HG03521 (cell line): ENCODE measurements around the gene CXCL17.
"Not testable (repeated sequence)": the region's sequence is repeated elsewhere in the genome, so short reads cannot be mapped to it uniquely, and the experiment has no call there.

Experiments used
- ATAC-seq: cut with Tn5 transposase; IDR thresholded peaks from one replicate; pipeline ENCODE4 v1.9.1; 2021; ENCODE audit warnings: mild to moderate bottlenecking, moderate library complexity; ENCODE audit not compliant: unreplicated experiment

The CXCL17 gene, protein sequence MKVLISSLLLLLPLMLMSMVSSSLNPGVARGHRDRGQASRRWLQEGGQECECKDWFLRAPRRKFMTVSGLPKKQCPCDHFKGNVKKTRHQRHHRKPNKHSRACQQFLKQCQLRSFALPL

DNA sequence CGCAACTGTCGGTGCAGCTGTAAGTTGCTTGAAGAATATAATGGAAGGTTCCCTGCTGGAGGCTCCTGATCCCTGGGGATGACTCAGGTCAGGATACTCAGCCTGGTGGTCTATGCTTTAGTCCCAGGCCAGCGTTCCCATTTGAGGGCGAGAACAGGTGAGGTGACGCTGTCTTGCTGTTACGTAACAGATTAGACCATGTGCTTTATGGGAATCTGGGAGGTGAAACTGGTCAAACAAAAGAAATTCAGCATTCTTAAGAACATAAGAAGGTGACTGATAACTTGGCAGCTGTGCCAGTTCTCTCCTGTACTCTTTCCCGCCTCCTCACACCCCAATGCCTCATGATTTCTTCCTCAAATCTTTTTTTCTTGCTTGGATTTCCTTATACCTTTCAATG lies at the start of gene CXCL17:
Gene CXCL17 (minus strand): TSS at position 114 of the 400 bp plus-strand sequence. CDS start 114 bp downstream, outside the sequence.
- no peak for ATAC-seq

DNA sequence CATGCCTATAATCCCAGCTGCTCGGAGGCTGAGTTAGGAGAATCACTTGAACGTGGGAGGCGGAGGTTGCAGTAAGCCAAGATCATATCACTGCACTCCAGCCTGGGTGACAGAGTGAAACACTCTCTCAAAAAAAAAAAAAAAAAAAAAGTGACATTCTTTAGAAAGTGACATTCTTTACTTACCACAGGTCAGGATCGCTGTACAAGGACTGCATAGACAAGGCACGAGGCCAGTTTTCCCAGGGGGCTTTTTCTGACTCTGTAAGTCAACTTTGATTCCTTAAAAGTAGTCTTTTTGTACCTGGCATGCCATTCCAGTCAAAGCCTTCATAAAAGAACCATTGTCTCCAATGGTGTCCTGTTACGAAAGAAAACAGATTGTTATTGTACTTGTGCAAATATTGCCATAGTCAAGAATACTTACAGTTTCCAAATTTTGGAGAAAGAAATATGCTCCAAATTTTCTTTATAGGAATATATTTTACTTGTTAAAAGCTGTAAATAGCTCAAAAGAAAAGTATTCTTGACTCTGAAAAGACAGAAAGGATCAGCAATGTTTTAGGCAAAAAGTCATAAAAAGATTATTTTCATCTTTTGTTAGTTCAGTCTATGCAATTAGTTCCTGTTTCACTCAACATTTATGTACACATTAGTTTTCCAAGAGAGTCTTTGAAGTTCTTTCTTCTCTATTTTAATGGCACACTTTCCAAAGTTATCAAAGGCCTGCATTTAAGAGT lies 46.2 kb upstream of the CXCL17 start:
- ATAC-seq = no peak

DNA sequence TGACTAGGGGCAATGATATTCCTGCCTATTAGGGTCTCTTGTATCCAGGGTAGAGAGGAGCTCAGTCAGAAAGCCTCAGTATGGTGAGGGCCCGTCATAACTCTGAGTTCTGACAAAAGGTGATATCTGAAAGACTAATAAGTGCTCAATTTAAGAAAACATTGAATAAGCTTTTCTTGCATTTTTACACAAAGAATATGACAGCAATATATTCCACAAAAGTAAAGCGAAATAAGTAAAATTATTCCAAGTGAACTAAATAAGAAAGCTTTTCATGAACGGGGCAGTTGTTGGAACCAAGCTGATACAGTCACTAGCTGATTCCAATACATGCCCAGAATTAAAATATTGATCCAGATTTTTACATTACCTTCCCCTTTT lies 45.0 kb upstream of the CXCL17 start:
- no peak for ATAC-seq

DNA sequence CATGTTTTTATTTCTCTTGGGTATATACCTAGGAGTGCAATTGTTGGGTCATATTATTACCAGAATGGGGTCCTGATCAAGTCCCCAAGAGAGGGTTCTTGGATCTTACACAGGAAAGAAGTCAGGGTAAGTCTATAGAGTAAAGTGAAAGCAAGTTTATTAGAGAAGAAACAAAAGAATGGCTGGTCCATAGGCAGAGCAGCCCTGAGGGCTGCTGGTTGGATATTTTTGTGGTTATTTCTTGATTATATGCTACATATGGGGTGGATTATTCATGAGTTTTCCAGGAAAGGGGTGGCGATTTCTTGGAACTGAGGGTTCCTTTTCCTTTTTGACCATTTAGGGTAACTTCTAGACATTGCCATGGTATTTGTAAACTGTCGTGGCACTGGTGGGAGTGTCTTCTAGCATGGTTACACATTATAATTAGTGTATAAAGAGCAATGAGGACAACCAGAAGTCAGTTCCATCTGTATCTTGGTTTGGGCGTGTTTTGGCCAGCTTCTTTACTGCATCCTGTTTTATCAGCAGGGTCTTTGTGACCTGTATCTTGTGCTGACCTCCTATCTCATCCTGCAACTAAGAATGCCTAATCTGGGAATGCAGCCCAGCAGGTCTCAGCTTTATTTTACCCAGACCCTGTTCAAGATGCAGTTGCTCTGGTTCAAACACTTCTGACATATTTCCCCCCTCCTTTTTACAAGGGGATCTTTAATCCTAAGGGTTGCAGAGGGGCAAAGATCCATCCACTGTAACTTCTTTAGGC lies 44.5 kb upstream of the CXCL17 start:
- ATAC-seq = no peak

DNA sequence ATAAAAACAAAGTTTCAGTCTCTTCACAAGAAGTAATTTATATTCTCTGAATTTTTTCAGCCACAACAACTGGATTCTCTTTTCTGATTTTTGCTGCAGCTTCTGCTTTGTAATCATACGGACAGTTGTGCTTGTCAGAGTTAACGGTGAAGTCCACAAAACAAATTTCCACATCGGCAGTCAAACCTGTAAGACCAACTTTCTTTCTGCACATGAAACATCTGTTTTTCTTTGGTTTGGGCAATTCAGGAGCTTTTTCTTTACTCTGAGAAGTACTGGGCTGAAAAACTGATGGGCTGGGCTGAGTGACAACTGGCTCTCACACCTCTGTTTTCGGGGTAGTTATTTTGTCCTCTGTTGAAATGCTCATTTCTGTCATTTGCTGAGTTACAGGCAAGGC lies 42.3 kb upstream of the CXCL17 start:
- ATAC-seq = not testable (repeated sequence)

DNA sequence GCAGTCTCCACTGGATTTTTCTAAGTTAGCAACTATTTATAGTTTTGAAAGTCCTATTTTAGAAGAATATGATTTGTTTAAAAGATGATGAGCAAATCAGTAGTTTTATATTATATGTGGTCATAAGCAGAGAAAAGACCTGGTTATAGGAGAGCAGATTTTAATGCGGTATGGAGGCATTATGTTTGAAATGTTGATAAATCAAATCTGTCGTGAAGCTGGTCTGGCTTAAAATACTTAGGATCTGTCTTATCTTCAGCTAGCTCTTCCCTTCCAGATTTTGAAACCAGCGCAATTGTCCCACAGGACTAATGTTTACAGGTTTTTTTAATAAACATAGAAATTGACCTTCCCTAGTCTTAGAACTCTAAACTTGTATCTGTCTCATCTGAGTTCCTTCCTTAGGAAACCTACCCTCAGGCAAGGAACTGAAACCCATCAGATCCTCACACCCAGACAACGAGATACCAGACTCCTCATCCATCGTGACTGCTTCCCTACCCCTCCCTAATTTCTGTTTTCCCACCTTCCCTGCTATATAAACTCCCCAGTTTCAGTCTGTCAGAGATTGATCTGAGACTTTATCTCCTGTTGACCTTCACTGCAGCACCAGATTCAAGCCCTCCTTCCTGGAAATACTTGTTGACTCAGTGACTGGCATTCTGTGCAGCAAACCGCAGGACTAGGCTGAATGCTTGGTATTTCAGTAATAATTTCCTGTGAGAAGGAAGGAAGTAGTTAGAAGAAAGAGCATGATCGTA lies 37.8 kb upstream of the CXCL17 start:
- no peak for ATAC-seq

DNA sequence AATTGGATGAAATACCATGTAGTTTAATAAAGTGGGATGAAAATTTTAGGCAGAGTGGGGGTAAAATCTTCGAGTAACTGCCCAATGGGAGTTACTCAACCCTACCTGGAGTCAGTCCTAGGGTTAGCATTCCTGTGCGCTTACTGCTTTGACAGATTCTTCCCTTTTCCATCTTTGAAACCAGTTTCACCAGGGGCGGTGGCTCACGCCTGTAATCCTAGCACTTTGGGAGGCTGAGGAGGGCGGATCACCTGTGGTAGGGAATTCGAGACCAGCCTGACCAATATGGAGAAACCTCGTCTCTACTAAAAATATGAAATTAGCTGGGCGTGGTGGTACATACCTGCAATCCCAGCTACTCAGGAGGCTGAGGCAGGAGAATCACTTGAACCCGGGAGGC lies 37.0 kb upstream of the CXCL17 start:
- no peak for ATAC-seq

DNA sequence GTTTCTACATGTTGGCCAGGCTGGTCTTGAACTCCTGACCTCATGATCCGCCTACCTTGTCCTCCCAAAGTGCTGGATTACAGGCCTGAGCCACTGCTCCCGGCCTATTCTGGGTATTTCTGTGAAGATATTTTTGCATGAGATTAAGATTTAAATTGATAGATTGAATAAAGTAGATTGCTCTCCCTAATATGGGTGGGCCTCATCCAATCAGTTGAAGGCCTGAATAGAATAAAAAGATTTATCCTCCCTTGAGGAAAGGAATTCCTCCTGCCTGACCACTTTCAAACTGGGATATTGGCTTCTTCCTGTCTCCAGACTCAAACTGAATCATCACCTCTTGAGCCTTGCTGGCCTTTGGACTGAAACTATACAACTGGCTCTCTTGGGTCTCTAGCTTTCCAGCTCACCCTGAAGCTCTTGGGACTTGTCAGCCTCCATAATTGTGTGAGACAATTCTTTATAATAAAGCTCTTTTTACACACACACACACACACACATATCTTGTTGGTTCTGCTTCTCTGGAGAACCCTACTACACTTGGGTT lies 36.1 kb upstream of the CXCL17 start:
- no peak for ATAC-seq

DNA sequence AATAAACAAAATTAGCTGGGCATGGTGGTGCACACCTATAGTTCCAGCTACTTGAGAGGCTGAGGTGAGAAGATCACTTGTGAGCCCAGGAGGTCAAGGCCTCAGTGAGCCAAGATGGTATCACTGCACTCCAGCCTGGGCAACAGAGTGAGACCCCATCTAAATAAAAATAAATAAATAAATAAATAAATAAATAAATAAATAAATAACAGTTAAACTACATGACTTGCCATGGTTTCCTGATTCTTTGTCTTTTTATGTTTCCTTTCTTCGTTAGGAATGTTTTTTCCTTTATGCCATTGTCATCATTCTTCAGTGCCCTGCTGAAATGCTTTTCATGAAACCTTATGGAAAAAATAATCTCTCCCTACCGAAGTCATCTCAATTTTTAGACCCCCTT lies 35.2 kb upstream of the CXCL17 start:
- no peak for ATAC-seq

DNA sequence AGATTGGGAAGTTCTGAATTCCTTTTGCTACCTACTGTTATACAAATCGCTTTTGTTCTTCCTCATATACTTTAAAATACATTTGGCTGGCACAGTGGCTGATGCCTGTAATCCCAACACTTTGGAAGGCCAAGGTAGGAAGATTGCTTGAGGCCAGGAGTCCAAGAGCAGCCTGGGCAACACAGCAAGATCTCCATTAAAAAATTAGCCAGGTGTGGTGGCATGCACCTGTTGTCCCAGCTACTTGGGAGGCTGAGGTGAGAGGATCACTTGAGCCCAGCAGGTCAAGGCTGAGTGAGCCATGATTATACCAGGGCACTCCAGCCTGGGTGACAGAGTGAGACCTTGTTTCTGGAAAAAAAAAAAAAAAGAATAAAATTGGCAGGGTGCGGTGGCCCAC lies 34.4 kb upstream of the CXCL17 start:
- ATAC-seq = no peak

DNA sequence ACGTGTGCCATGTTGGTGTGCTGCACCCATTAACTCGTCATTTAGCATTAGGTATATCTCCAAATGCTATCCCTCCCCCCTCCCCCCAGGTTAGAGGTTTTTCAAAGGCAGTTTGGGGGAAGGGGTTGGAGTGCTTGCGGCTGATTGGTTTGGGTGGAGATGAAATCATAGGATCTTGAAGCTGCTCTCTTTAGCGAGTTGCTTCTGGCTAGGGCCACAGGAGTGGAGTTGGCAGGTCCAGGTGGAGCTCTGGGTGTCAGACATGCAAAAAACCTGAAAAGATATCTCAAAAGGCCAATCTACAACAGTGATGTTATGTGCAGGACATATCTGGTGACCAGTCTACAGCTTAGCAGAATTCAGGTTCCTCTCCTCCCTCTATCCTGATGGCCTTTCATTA lies 32.6 kb upstream of the CXCL17 start:
- ATAC-seq = no peak

DNA sequence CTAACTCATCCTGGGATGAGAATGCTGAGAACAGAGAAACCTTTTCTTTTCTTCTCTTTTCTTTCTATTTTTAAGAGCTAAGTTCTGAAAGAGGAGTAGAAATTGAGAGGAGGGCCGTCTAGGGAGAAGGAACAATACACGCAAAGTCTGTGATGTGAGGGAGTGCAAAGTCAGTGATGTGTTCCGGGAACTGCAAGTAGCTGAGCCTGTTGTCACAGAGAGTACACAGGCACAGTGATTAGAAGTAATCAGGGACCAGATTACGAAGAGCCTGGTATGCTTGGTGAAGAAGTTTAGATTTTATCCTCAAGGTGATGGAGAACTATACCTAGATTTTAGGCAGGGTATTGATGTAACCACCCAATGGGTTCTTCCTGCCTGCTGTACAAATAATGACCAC lies 32.0 kb upstream of the CXCL17 start:
- ATAC-seq = no peak

DNA sequence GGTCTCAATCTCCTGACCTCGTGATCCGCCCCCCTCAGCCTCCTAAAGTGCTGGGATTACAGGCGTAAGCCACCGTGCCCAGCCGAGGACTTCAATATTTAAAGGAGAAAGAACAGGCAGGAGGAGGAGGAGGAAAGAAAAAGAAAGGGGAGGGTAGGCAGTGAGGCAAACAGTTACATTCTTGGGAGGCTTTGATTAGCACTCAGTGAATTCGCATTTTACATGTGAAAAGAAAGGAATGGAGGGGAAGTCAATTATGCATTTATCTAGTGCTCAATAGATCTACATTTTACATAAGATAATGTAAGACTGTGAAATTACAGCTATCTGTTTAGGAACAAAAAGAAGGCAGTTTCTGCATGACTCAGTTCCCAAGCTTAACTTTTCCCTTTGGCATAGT lies 30.9 kb upstream of the CXCL17 start:
- ATAC-seq = no peak

DNA sequence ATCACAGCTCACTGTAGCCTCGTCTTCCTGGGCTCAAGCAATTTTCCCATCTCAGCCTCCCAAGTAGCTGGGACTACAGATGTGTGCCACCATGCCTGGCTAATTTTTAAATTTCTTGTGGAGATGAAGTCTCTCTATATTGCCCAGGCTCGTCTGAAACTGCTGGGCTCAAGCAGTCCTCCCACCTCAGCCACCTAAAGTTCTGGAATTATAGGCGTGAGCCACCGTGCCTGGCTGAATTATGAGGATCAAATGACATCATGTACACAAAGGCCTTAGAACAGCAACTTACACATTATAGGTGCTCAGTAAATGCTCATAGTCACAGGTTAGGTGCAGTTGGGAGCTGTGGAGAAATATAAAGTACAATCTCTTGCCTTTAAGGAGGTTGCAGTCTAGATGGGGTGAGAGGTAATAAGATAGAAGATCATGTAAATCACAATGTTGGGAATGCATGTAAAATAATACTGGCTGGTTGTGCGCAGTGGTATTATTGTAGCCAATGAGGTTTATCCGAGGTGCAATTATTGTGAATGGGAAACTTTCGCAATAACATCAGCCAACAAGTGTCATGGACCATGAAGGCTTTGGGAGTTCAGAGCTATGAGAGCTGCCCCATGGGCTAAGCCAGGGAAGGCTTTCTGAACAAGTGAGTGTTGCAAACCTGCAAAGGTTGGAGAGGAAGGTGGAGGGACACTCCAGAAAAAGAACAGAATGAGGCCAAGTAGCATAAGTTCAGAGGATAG lies 29.8 kb upstream of the CXCL17 start:
- no peak for ATAC-seq

DNA sequence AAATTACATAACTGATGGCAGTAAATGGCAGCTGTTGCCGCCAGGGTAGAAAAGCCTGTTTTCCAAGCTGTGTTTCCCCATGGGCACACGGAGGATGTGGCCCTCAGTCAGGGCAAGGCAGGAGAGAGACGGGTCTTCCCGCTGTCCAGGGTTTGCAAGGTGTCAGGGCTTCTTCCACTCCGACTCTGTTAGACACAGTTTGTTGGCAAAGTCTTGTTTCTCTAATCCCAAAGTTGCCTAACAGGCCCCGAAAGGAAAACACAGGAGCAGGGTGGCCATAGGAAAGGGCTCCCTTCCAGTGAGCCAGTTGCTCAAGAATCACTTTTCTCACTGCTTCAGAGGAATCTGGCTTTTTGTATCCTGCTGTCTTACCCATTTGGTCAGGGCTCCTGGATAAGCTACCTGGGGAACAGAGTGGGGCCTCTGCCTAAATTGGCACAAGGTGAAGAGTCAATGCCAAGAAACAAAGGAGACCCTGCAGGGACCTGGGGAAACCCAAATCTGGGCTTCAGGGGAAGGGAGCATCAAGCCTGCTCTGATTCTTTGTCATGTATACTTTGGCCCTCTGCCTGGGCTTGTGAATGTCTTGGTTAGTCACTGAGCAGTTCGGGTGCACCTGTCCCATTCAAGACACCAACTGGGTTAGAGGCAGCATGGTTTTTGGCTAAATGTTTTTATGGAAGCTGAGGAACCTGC lies 29.0 kb upstream of the CXCL17 start:
- ATAC-seq = no peak

DNA sequence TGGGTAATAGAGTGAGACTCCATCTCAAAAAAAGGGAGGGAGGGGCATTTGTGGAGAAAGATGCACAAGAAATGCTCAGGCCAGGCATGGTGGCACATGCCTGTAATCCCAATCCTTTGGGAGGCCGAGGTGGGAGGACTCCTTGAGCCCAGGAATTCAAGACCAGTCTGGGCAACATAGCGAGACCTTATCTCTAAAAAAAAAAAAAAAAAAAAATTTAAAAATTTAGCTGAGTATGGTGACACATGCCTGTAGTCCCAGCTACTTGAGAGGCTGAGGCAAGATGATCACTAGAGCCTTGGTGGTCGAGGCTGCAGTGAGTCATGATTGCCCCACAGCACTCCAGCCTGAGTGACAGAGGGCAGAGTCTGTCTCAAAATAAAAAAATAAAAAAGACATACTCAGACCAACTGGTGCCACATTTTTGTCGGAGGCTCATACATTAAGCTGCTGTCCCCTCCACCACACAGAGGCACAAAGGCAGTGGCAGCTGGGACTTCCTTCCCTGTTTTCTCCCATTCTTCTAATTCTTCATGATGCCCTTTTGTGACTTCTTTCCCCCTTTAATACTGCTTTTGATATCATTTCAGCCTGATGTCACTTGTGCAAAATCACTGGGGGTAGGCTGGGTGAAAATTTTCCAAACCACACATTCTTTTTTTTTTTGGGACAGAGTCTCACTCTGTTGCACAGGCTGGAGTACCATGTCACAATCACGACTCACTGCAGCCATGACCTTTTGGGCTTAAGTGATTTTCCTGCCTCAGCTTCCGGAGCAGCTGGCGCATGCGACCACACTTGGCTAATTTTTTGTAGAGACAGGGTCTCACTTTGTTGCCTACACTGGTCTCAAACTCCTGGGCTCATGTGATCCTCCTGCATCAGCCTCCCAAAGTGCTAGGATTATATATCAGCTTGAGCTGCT lies 26.8 kb upstream of the CXCL17 start:
- no peak for ATAC-seq

DNA sequence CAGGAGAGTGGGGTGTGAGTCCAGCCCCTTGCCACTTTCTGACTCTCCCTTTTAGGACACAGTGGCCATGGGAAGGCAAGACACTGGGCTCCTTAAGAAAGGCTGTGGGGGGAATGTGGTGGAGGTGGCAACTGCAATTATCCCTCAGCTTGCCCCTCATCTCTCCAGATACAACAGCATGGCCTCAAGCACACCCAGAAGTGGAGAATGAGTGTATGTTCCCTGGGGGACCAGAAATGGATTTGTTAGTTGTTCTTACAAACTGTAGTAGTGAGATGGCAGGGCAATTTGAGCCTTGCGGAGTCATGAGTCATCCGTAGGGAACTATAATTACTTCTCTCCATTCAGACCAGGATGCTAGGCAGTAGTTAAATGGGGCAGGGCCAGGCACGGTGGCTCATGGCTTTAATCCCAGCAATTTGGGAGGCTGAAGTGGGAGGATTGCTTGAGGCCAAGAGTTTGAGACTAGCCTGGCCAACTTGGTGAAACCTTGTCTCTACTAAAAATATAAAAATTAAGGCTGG lies 25.6 kb upstream of the CXCL17 start:
- ATAC-seq = no peak

DNA sequence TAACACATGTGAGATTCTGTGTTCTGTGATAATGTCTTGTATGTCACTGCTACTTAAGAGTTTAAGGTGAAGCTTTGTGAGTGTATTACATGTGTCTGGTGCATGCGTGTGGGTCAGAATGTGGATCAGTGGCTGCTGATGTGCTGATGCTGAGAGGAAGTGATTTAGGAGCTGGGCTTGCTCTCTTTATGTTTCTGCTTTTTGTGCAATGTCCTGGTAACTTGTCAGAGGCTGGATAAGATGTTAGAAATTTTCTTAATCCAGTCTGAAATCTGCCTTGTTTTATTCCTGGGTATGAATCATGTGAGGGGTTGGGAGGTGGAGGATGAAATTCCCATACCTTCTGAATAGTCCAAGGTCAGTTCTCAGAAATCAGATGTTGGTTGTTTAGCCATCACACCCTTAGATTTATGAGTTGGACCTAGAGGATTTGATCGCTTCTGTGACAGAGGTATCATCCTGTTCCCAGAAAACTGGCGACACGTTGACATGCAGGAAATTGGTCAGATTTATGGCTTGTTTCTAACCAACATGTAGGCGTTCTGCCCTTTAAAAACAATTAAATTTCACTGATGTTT lies 24.5 kb upstream of the CXCL17 start:
- no peak for ATAC-seq
